SW480 (cell line): ENCODE data around the gene TEX54.
"Not testable (repeated sequence)": the region's sequence is repeated elsewhere in the genome, so short reads cannot be mapped to it uniquely, and the experiment has no call there.

Experiments used
- DNase-seq: peaks from one replicate; pipeline ENCODE4 v3.0.0-alpha.2; 2016; ENCODE audit warnings: low spot score

The TEX54 gene

GRCh38 chr11:62831520-62832335, 913 bp downstream of the TEX54 start, which contains the start of gene STX5:
TSS of gene STX5 (minus strand) at chr11:62832051. CDS start at chr11:62831243, 808 bp downstream.
- peak; percentile 98 for DNase-seq

GRCh38 chr11:62830904-62831519, 1.6 kb downstream of the TEX54 start:
- no peak for DNase-seq

- DNase-seq: not testable (repeated sequence)
Observed at GRCh38 chr11:62828130-62828529, 4.5 kb downstream of the TEX54 start.

GRCh38 chr11:62823677-62824076, 9.0 kb downstream of the TEX54 start:
- no peak for DNase-seq

- DNase-seq: no peak
Observed at GRCh38 chr11:62817129-62817528, 15.5 kb downstream of the TEX54 start.

GRCh38 chr11:62816557-62816956, 16.1 kb downstream of the TEX54 start:
- DNase-seq: no peak

GRCh38 chr11:62811659-62812058, 21.0 kb downstream of the TEX54 start:
- no peak for DNase-seq

GRCh38 chr11:62810748-62811147, 21.9 kb downstream of the TEX54 start:
- DNase-seq: no peak

- no peak for DNase-seq
Observed at GRCh38 chr11:62806611-62807121, 26.0 kb downstream of the TEX54 start.

GRCh38 chr11:62805961-62806441, 26.6 kb downstream of the TEX54 start:
- DNase-seq: peak; percentile 48

GRCh38 chr11:62805076-62805892, 27.4 kb downstream of the TEX54 start, which contains the start of gene NXF1:
TSS of gene NXF1 (minus strand) at chr11:62805440. CDS start at chr11:62805356, 84 bp downstream.
- DNase-seq: peak; percentile 94

- no peak for DNase-seq
Observed at GRCh38 chr11:62804310-62805075, 28.1 kb downstream of the TEX54 start.

GRCh38 chr11:62801071-62801470, 31.6 kb downstream of the TEX54 start:
- DNase-seq: no peak

- no peak for DNase-seq
Observed at GRCh38 chr11:62799486-62799885, 33.2 kb downstream of the TEX54 start.

- no peak for DNase-seq
Observed at GRCh38 chr11:62796281-62796680, 36.4 kb downstream of the TEX54 start.

- no peak for DNase-seq
Observed at GRCh38 chr11:62794201-62794775, 38.4 kb downstream of the TEX54 start.

- DNase-seq: no peak
Observed at GRCh38 chr11:62792202-62792575, 40.5 kb downstream of the TEX54 start.

- peak; percentile 80 for DNase-seq
Observed at GRCh38 chr11:62791501-62792201, 41.0 kb downstream of the TEX54 start, which contains the start of gene TMEM223. TSS of gene TMEM223 (minus strand) at chr11:62792006. CDS start at chr11:62791994, 12 bp downstream.

- DNase-seq: no peak
Observed at GRCh38 chr11:62789576-62789975, 43.1 kb downstream of the TEX54 start.

- DNase-seq: no peak
Observed at GRCh38 chr11:62788991-62789390, 43.6 kb downstream of the TEX54 start.
